GM23338 (cell line): ENCODE data around the gene PPP1R14B. TPM values are rescaled to one million over a fixed set of nuclear protein-coding genes. Genes with fewer than 3 reads are reported as not detected.

Source experiments
- ATAC-seq: fragments of 200-7000 bp; cut with Tn5 transposase; 3 replicates; pipeline ENCODE4 v1.9.1; 2020
- DNase-seq: peaks from one replicate; pipeline ENCODE4 v3.0.0-alpha.2; 2015; ENCODE audit warnings: low spot score
- H2AFZ ChIP-seq: fragments of 200-600 bp; sonication (generic); 2 replicates; pipeline ENCODE4 v1.8.0; 2016; ENCODE audit warnings: antibody characterized with exemption, mild to moderate bottlenecking, moderate library complexity
- H3F3A ChIP-seq: fragments of 200-600 bp; sonication (generic); replicated peaks from 2 replicates; pipeline ENCODE4 v1.8.0; 2017; ENCODE audit warnings: antibody characterized with exemption, mixed run types, low read depth
- H3K27ac ChIP-seq: fragments of 200-600 bp; sonication (generic); 2 replicates; pipeline ENCODE4 v1.6.1; 2016; ENCODE audit warnings: low read depth
- H3K27me3 ChIP-seq: fragments of 200-600 bp; sonication (generic); 2 replicates; pipeline ENCODE4 v1.8.0; 2016; ENCODE audit warnings: mild to moderate bottlenecking, mixed run types, moderate library complexity; ENCODE audit not compliant: insufficient read depth
- H3K36me3 ChIP-seq: fragments of 200-600 bp; sonication (generic); 2 replicates; pipeline ENCODE4 v1.8.0; 2016; ENCODE audit warnings: mild to moderate bottlenecking; ENCODE audit not compliant: insufficient read depth
- H3K4me1 ChIP-seq: fragments of 200-600 bp; sonication (generic); 2 replicates; pipeline ENCODE4 v1.8.0; 2016; ENCODE audit warnings: mild to moderate bottlenecking, moderate library complexity; ENCODE audit not compliant: insufficient read depth
- H3K4me2 ChIP-seq: fragments of 200-600 bp; sonication (generic); 2 replicates; pipeline ENCODE4 v1.7.1; 2017; ENCODE audit warnings: mixed run types
- H3K4me3 ChIP-seq: fragments of 200-600 bp; sonication (generic); 2 replicates; pipeline ENCODE4 v1.6.1; 2016; ENCODE audit warnings: mixed run types
- H3K79me2 ChIP-seq: fragments of 200-600 bp; sonication (generic); replicated peaks from 2 replicates; pipeline ENCODE4 v1.8.0; 2017; ENCODE audit warnings: mild to moderate bottlenecking; ENCODE audit not compliant: insufficient read depth
- H3K9me2 ChIP-seq: fragments of 200-600 bp; sonication (generic); 2 replicates; pipeline ENCODE4 v1.8.0; 2017; ENCODE audit not compliant: insufficient read depth
- H4K20me1 ChIP-seq: fragments of 200-600 bp; sonication (generic); replicated peaks from 2 replicates; pipeline ENCODE4 v1.8.0; 2017; ENCODE audit warnings: mild to moderate bottlenecking; ENCODE audit not compliant: insufficient read depth
- H3K27ac Mint-ChIP-seq: 2 replicates; pipeline ENCODE4 v1.8.0; 2020; ENCODE audit warnings: inconsistent platforms, mild to moderate bottlenecking, moderate library complexity, mixed read lengths
- H3K27me3 Mint-ChIP-seq: 3 replicates; pipeline ENCODE4 v1.8.0; 2022; ENCODE audit warnings: low read depth, mild to moderate bottlenecking, moderate library complexity, mixed read lengths, inconsistent platforms; ENCODE audit not compliant: insufficient read depth, poor library complexity
- H3K36me3 Mint-ChIP-seq: 3 replicates; pipeline ENCODE4 v1.8.0; 2021; ENCODE audit warnings: low read depth, mild to moderate bottlenecking, inconsistent platforms, moderate library complexity, mixed read lengths
- H3K4me1 Mint-ChIP-seq: 3 replicates; pipeline ENCODE4 v1.8.0; 2020; ENCODE audit warnings: mild to moderate bottlenecking, inconsistent platforms, mixed read lengths
- H3K4me3 Mint-ChIP-seq: 3 replicates; pipeline ENCODE4 v1.8.0; 2021; ENCODE audit warnings: moderate library complexity, mild to moderate bottlenecking, inconsistent platforms, mixed read lengths
- H3K9me3 Mint-ChIP-seq: 3 replicates; pipeline ENCODE4 v1.8.0; 2020; ENCODE audit warnings: moderate library complexity, mild to moderate bottlenecking, inconsistent platforms, mixed read lengths
- CREB1 ChIP-seq: fragments of 250-450 bp; sonication (Bioruptor Pico); IDR thresholded peaks from 2 replicates; pipeline ENCODE4 v1.5.0; 2020; ENCODE audit warnings: low read depth, mild to moderate bottlenecking, moderate library complexity
- ETS1 ChIP-seq: IDR thresholded peaks from 2 replicates; pipeline ENCODE4 v1.6.1; 2016; ENCODE audit warnings: antibody characterized with exemption
- JUNB ChIP-seq: IDR thresholded peaks from one replicate; pipeline ENCODE4 v1.6.1; 2016; ENCODE audit warnings: antibody characterized with exemption; ENCODE audit not compliant: unreplicated experiment
- POLR2AphosphoS5 ChIP-seq: IDR thresholded peaks from 2 replicates; pipeline ENCODE4 v1.6.1; 2016; ENCODE audit warnings: antibody characterized with exemption, low read depth
- REST ChIP-seq: IDR thresholded peaks from one replicate; pipeline ENCODE4 v1.6.1; 2018; ENCODE audit warnings: antibody characterized with exemption; ENCODE audit not compliant: unreplicated experiment
- STAT1 ChIP-seq: IDR thresholded peaks from one replicate; pipeline ENCODE4 v1.6.1; 2016; ENCODE audit warnings: antibody characterized with exemption; ENCODE audit not compliant: unreplicated experiment
- ZNF114 ChIP-seq: fragments of 250-450 bp; sonication (Bioruptor Pico); IDR thresholded peaks from 2 replicates; pipeline ENCODE4 v1.5.0; 2020; ENCODE audit warnings: mild to moderate bottlenecking, moderate library complexity
- ZNF331 ChIP-seq: fragments of 250-450 bp; sonication (Bioruptor Pico); IDR thresholded peaks from 2 replicates; pipeline ENCODE4 v1.5.0; 2020; ENCODE audit warnings: low read depth, mild to moderate bottlenecking, moderate library complexity
- polyA plus RNA-seq: library from polyadenylated mRNA; unstranded; fragments of >200 nt; fragmentation: Nextera tagmentation; extraction: Ambion mirVana; gene quantifications from 2 replicates; pipeline ENCODE4 v1.2.1, GENCODE V29; 2016
- total RNA-seq: library from RNA; depleted of rRNA; stranded (reverse); fragments of >200 nt; shearing (Covaris generic); gene quantifications from 2 replicates; pipeline ENCODE4 v1.2.3, GENCODE V29; 2014
- TF ChIP-seq, protein P1 (sequence below), 2 experiments: fragments of 200-600 bp in 1 of 2; sonication (generic) in 1 of 2; conservative IDR thresholded peaks; 2 replicates each; pipeline versions ENCODE4 v1.5.1 to v1.6.1; 2016 to 2017; ENCODE audit warnings: antibody characterized with exemption in 2 of 2, low read depth in 2 of 2, mild to moderate bottlenecking in 2 of 2, moderate library complexity in 1 of 2
- TF ChIP-seq, protein P2 (sequence below): fragments of 250-450 bp; sonication (Bioruptor Pico); IDR thresholded peaks from 2 replicates; pipeline ENCODE4 v1.5.0; 2020; ENCODE audit warnings: mild to moderate bottlenecking, moderate library complexity

The PPP1R14B gene
- total and polyA plus RNA-seq, 2 experiments from 2014 or later: 250 to 315 TPM

DNA sequence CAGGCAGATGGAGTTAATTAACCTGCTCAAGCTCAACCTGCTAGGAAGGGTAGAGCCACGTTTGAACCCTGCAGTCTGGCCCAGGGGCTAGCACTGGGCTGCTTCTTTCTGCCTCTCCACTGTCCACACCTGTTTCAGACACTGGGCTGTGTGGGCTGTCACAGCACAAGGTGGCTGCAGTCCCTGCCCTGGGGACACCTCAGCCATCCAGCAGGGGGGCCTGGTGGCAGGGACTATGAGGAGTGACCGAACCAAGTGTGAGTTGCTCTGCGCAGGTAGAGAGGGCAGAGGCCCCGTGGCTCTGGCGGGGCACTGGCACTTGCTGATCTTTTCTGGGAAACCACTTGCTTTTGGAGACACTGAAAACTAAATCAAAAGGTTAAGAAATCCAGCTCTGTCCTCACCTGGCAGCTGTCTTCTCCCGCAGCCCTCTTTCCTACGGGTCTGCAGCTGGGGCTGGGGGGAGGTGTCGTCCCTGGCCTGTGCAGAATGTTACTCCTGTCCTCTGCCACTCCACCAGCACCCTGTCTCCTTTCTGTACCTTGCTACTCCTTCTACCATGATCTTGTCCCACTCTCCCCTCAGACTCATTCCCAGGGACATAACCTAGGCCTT lies 31.9 kb upstream of the PPP1R14B start:
- no peak overlapping the region for H3K4me3 Mint-ChIP-seq
- Histone ChIP-seq H3K4me3 (no peak overlapping the region), H3K4me2 (no peak overlapping the region), H2AFZ (no peak overlapping the region), H3K27me3 (no peaks in the 10 kb centered on the region), H3K27ac (no peak overlapping the region), H3F3A (no peaks in the 10 kb centered on the region), H4K20me1 (no peaks in the 10 kb centered on the region; the same call in 1 of the 2 replicates), H3K79me2 (no peaks in the 10 kb centered on the region), H3K9me2 (no peaks in the 10 kb centered on the region), H3K36me3 (no peaks in the 10 kb centered on the region), H3K4me1 (peaks cover 1% of the 10 kb centered on the region)
- H3K9me3 Mint-ChIP-seq: no peaks in the 10 kb centered on the region
- ATAC-seq: no peak
- TF ChIP-seq ETS1 (no peak), REST (no peak), JUNB (no peak), POLR2AphosphoS5 (no peak), STAT1 (no peak), CREB1 (CRISPR knock-in tag) (no peak), ZNF331 (CRISPR knock-in tag) (no peak), ZNF114 (CRISPR knock-in tag) (no peak)
- TF ChIP-seq, protein P1, sequence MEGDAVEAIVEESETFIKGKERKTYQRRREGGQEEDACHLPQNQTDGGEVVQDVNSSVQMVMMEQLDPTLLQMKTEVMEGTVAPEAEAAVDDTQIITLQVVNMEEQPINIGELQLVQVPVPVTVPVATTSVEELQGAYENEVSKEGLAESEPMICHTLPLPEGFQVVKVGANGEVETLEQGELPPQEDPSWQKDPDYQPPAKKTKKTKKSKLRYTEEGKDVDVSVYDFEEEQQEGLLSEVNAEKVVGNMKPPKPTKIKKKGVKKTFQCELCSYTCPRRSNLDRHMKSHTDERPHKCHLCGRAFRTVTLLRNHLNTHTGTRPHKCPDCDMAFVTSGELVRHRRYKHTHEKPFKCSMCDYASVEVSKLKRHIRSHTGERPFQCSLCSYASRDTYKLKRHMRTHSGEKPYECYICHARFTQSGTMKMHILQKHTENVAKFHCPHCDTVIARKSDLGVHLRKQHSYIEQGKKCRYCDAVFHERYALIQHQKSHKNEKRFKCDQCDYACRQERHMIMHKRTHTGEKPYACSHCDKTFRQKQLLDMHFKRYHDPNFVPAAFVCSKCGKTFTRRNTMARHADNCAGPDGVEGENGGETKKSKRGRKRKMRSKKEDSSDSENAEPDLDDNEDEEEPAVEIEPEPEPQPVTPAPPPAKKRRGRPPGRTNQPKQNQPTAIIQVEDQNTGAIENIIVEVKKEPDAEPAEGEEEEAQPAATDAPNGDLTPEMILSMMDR (conservative IDR thresholded peaks at IDR 0.05; ENCODE audit: low read depth in 2 of 2): no peak
- TF ChIP-seq, protein P2, sequence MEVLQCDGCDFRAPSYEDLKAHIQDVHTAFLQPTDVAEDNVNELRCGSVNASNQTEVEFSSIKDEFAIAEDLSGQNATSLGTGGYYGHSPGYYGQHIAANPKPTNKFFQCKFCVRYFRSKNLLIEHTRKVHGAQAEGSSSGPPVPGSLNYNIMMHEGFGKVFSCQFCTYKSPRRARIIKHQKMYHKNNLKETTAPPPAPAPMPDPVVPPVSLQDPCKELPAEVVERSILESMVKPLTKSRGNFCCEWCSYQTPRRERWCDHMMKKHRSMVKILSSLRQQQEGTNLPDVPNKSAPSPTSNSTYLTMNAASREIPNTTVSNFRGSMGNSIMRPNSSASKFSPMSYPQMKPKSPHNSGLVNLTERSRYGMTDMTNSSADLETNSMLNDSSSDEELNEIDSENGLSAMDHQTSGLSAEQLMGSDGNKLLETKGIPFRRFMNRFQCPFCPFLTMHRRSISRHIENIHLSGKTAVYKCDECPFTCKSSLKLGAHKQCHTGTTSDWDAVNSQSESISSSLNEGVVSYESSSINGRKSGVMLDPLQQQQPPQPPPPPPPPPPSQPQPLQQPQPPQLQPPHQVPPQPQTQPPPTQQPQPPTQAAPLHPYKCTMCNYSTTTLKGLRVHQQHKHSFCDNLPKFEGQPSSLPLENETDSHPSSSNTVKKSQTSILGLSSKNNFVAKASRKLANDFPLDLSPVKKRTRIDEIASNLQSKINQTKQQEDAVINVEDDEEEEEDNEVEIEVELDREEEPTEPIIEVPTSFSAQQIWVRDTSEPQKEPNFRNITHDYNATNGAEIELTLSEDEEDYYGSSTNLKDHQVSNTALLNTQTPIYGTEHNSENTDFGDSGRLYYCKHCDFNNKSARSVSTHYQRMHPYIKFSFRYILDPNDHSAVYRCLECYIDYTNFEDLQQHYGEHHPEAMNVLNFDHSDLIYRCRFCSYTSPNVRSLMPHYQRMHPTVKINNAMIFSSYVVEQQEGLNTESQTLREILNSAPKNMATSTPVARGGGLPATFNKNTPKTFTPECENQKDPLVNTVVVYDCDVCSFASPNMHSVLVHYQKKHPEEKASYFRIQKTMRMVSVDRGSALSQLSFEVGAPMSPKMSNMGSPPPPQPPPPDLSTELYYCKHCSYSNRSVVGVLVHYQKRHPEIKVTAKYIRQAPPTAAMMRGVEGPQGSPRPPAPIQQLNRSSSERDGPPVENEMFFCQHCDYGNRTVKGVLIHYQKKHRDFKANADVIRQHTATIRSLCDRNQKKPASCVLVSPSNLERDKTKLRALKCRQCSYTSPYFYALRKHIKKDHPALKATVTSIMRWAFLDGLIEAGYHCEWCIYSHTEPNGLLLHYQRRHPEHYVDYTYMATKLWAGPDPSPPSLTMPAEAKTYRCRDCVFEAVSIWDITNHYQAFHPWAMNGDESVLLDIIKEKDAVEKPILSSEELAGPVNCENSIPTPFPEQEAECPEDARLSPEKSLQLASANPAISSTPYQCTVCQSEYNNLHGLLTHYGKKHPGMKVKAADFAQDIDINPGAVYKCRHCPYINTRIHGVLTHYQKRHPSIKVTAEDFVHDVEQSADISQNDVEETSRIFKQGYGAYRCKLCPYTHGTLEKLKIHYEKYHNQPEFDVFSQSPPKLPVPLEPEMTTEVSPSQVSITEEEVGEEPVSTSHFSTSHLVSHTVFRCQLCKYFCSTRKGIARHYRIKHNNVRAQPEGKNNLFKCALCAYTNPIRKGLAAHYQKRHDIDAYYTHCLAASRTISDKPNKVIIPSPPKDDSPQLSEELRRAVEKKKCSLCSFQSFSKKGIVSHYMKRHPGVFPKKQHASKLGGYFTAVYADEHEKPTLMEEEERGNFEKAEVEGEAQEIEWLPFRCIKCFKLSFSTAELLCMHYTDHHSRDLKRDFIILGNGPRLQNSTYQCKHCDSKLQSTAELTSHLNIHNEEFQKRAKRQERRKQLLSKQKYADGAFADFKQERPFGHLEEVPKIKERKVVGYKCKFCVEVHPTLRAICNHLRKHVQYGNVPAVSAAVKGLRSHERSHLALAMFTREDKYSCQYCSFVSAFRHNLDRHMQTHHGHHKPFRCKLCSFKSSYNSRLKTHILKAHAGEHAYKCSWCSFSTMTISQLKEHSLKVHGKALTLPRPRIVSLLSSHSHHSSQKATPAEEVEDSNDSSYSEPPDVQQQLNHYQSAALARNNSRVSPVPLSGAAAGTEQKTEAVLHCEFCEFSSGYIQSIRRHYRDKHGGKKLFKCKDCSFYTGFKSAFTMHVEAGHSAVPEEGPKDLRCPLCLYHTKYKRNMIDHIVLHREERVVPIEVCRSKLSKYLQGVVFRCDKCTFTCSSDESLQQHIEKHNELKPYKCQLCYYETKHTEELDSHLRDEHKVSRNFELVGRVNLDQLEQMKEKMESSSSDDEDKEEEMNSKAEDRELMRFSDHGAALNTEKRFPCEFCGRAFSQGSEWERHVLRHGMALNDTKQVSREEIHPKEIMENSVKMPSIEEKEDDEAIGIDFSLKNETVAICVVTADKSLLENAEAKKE (CRISPR knock-in tag): no peak
- H3K27me3 Mint-ChIP-seq: peaks cover 7% of the 10 kb centered on the region
- no peak overlapping the region for H3K27ac Mint-ChIP-seq
- DNase-seq: no peak
- H3K4me1 Mint-ChIP-seq: peaks cover 4% of the 10 kb centered on the region; the same call in 2 of the 3 replicates
- H3K36me3 Mint-ChIP-seq: peaks cover 10% of the 10 kb centered on the region
